ENCODE results near the gene TSPOAP1. TPM values are rescaled to one million over a fixed set of nuclear protein-coding genes. Genes with fewer than 3 reads are reported as not detected.

The TSPOAP1 gene
- total RNA-seq, 2 experiments from 2014 or later: 21.6 to 22.7 TPM

- H3K27ac Mint-ChIP-seq: no peak overlapping the region
- no peaks in the 10 kb centered on the region for H3K27me3 Mint-ChIP-seq
- intact Hi-C loops (cut with micrococcal nuclease): no loop called here
- ChIA-PET CTCF (interaction anchor here (0.7 to 5.4 kb wide), 10 partner anchors 8 to 179 kb away, joined by 3 to 133 read pairs (median 4); partner anchors contain the start of genes HSF5, RNF43 and SUPT4H1), POLR2A (interaction anchor here (1.0 kb wide), 1 partner anchor 12 kb away, joined by 5 read pairs; no protein-coding TSS in a partner anchor)
- no peak overlapping the region for H3K4me3 Mint-ChIP-seq
- H3K4me1 Mint-ChIP-seq (ENCODE audit: low read depth): peaks cover 18% of the 10 kb centered on the region
- no peak for DNase-seq
- no peaks in the 10 kb centered on the region for H3K9me3 Mint-ChIP-seq
- H3K36me3 Mint-ChIP-seq: peaks cover 2% of the 10 kb centered on the region
Measured at GRCh38 chr17:58313815-58314705, 14.5 kb downstream of the TSPOAP1 start.

DNA sequence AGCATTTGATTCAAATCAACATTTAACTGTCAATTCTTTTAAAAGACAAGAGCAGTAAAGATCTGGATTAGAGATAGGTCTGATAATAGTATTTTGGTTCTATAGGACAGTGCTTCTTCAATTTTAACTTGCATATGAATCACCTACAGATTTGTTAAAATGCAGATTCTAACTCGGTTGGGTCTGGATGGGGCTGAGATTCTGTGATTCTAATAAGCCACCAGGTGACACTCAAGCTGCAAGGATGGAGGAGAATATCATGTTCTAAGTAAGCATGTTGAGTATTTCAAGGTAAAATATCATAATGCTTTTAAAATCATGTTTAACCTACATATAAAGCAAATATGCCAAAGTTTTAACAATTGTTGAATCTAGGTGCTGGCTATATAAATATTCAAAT lies 15.8 kb downstream of the TSPOAP1 start:
- Mint-ChIP-seq H3K27me3 (no peaks in the 10 kb centered on the region), H3K36me3 (peaks cover 2% of the 10 kb centered on the region), H3K4me3 (no peak overlapping the region), H3K4me1 (ENCODE audit: low read depth) (peaks cover 9% of the 10 kb centered on the region), H3K27ac (no peak overlapping the region), H3K9me3 (no peaks in the 10 kb centered on the region)
- no peak for DNase-seq
- intact Hi-C loops (cut with micrococcal nuclease): no loop called here
- ChIA-PET POLR2A (interaction anchor here (1.5 kb wide), 1 partner anchor 104 kb away, joined by 3 read pairs; the partner anchor contains the start of gene RNF43), CTCF (interaction anchor here (0.7 to 1.5 kb wide), 3 partner anchors 9 to 1770 kb away, joined by 3 to 5 read pairs (median 4); partner anchors contain the start of gene RNF43)

DNA sequence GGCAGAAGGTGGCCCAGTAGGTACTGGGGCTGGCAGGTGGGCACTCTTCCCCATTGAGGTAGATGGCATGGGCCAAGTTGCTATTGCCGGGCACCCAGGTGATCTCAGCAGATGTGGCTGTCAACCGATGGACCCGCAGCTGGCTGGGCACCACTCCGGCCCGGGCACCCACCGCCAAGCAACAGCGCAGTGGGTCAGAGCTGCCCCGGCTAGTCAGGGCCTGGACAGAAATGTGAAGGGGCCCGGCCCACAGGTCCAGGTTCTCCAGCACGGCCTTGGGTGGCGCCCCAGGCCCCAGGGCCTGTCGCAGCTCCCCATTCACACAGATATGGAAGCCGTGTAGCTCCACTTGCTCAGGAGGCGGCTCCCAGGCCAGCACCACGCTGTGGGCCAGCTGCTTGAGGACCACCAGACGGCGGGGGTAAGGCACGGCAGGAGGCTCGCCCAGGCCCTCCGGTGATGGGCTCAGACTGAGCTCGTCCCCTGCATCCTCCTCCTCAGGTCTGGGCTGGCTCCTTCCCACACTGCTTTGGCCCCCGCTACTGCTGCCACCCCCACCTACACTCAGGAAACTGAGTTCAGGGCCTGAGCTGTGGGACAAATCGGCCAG lies 16.5 kb downstream of the TSPOAP1 start:
- H3K27ac Mint-ChIP-seq: no peak overlapping the region
- no peaks in the 10 kb centered on the region for H3K27me3 Mint-ChIP-seq
- no peaks in the 10 kb centered on the region for H3K9me3 Mint-ChIP-seq
- POLR2A ChIA-PET: interaction anchor here (1.5 kb wide), 1 partner anchor 105 kb away, joined by 3 read pairs; the partner anchor contains the start of gene RNF43
- CTCF ChIA-PET: interaction anchor here (1.3 to 1.5 kb wide), 2 partner anchors 8 to 105 kb away, joined by 3 to 5 read pairs; partner anchors contain the start of gene RNF43
- intact Hi-C loops (cut with micrococcal nuclease): no loop called here
- H3K4me1 Mint-ChIP-seq (ENCODE audit: low read depth): peaks cover 2% of the 10 kb centered on the region
- DNase-seq: no peak
- no peak overlapping the region for H3K4me3 Mint-ChIP-seq
- no peaks in the 10 kb centered on the region for H3K36me3 Mint-ChIP-seq

- H3K4me1 Mint-ChIP-seq (ENCODE audit: low read depth): no peaks in the 10 kb centered on the region
- H3K27me3 Mint-ChIP-seq: no peaks in the 10 kb centered on the region
- intact Hi-C loops (cut with micrococcal nuclease): no loop called here
- H3K27ac Mint-ChIP-seq: no peak overlapping the region
- ChIA-PET POLR2A (interaction anchor here (1.5 kb wide), 1 partner anchor 105 kb away, joined by 3 read pairs; the partner anchor contains the start of gene RNF43), CTCF (interaction anchor here (1.3 kb wide), 1 partner anchor 7 kb away, joined by 5 read pairs; no protein-coding TSS in a partner anchor)
- no peaks in the 10 kb centered on the region for H3K9me3 Mint-ChIP-seq
- no peaks in the 10 kb centered on the region for H3K36me3 Mint-ChIP-seq
- no peak for DNase-seq
- no peak overlapping the region for H3K4me3 Mint-ChIP-seq
Measured at GRCh38 chr17:58311429-58311894, 17.1 kb downstream of the TSPOAP1 start.

GRCh38 chr17:58310511-58311428 lies 17.8 kb downstream of the TSPOAP1 start:
- CTCF ChIA-PET: no interaction called here
- Mint-ChIP-seq H3K27me3 (no peaks in the 10 kb centered on the region), H3K4me3 (no peak overlapping the region), H3K4me1 (ENCODE audit: low read depth) (no peaks in the 10 kb centered on the region), H3K27ac (no peak overlapping the region), H3K9me3 (no peaks in the 10 kb centered on the region), H3K36me3 (no peaks in the 10 kb centered on the region)
- DNase-seq: no peak
- POLR2A ChIA-PET: no interaction called here
- intact Hi-C loops (cut with micrococcal nuclease): no loop called here

DNA sequence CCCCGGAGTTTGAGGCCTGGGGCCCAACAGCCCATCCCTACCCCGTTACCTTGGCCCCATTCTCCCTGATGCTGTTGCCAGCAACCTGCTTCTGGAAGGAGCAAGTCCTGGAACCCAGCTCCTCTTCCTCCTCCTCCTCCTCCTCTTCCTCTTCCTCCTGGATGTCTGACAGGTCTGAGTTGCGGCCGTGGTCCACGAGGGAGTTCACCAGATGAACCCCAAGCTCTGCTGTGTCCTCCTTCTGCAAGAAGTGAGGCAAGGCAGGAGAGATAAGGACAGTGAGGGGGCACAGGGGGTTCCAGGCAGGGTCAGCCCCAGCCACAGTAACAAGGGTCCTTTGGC lies 18.7 kb downstream of the TSPOAP1 start:
- intact Hi-C loops (cut with micrococcal nuclease): no loop called here
- no peak for DNase-seq
- ChIA-PET POLR2A (no interaction called here), CTCF (no interaction called here)
- Mint-ChIP-seq H3K36me3 (no peaks in the 10 kb centered on the region), H3K4me1 (ENCODE audit: low read depth) (no peaks in the 10 kb centered on the region), H3K9me3 (no peaks in the 10 kb centered on the region), H3K27me3 (no peaks in the 10 kb centered on the region), H3K27ac (no peak overlapping the region), H3K4me3 (no peak overlapping the region)

DNA sequence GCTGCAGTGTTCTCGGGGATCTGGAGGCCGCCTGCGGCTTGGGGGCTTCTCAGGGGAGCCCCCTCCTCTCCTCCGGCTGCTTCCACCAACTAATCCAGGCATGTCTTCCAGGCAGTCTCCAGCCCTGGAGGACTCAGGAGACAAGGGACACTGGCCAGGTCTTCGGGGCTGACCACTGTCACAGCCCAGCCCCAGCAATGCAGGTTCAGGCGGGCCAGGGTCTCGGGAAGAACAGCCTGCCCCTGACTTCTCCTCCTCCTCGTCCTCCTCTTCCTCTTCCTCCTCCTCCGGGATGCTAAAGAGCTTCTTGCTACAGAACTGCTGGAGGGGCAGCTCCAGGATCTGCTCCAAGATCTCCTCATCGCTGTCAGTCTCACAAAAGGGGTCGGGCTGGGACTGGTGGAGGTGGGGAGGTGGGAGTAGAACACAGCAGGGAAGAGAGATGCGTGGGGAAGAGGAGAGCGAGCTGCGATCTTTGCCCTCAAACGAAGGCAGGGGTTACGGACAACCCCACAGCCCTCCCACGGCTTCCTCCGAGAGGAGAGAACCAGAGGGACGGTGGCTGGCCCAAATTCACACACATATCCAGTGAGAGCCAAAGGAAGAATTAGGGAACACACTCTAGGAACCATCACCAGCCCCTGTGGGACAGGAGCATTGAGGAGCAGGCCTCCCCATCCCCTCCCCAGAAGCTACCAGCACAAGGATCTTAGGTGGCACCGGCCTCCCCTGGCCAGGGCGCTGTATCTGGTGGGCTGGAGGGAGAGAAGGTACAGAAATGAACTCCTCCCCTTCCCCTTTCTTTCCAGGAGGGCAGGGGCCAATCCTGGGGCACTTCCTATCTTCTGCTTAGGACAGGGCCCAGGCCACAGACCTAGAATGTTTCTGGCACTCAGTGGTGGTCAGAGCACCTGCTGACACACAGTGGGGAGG lies 19.3 kb downstream of the TSPOAP1 start:
- H3K4me3 Mint-ChIP-seq: no peak overlapping the region

GRCh38 chr17:58308173-58308984 lies 20.2 kb downstream of the TSPOAP1 start:
- DNase-seq: no peak
- Mint-ChIP-seq H3K27ac (no peak overlapping the region), H3K4me3 (no peak overlapping the region), H3K36me3 (no peaks in the 10 kb centered on the region), H3K27me3 (no peaks in the 10 kb centered on the region), H3K4me1 (ENCODE audit: low read depth) (peaks cover 5% of the 10 kb centered on the region), H3K9me3 (no peaks in the 10 kb centered on the region)
- CTCF ChIA-PET: interaction anchor here (1.2 to 6.7 kb wide), 2 partner anchors 8 to 46 kb away, joined by 3 to 76 read pairs; no protein-coding TSS in a partner anchor
- intact Hi-C loops (cut with micrococcal nuclease): no loop called here
- POLR2A ChIA-PET: no interaction called here

More for the DNA sequence above, 19.3 kb downstream of the TSPOAP1 start:
- ChIA-PET CTCF (interaction anchor here (1.2 to 6.7 kb wide), 2 partner anchors 7 to 46 kb away, joined by 3 to 76 read pairs; no protein-coding TSS in a partner anchor), POLR2A (no interaction called here)
- intact Hi-C loops (cut with micrococcal nuclease): no loop called here
- Mint-ChIP-seq H3K36me3 (no peaks in the 10 kb centered on the region), H3K27ac (no peak overlapping the region), H3K9me3 (no peaks in the 10 kb centered on the region), H3K4me1 (ENCODE audit: low read depth) (peaks cover 2% of the 10 kb centered on the region), H3K27me3 (no peaks in the 10 kb centered on the region)
- no peak for DNase-seq

GRCh38 chr17:58307468-58308172 lies 21.0 kb downstream of the TSPOAP1 start:
- H3K36me3 Mint-ChIP-seq: no peaks in the 10 kb centered on the region
- H3K27me3 Mint-ChIP-seq: no peaks in the 10 kb centered on the region
- H3K9me3 Mint-ChIP-seq: no peaks in the 10 kb centered on the region
- DNase-seq: no peak
- POLR2A ChIA-PET: no interaction called here
- CTCF ChIA-PET: interaction anchor here (0.6 to 6.7 kb wide), 2 partner anchors 9 to 291 kb away, joined by 3 to 76 read pairs; no protein-coding TSS in a partner anchor
- no peak overlapping the region for H3K4me3 Mint-ChIP-seq
- H3K4me1 Mint-ChIP-seq (ENCODE audit: low read depth): peaks cover 5% of the 10 kb centered on the region
- no peak overlapping the region for H3K27ac Mint-ChIP-seq
- intact Hi-C loops (cut with micrococcal nuclease): no loop called here

Measured in activated CD4-positive, alpha-beta memory T cell treated with anti-CD3 and anti-CD28 coated beads for 36 hours (primary cell).